Measurements from ENCODE around the gene FYN. TPM values are rescaled to one million over a fixed set of nuclear protein-coding genes. Genes with fewer than 3 reads are reported as not detected.
"Not testable (repeated sequence)": the region's sequence is repeated elsewhere in the genome, so short reads cannot be mapped to it uniquely, and the experiment has no call there.

The FYN gene
- total RNA-seq, 1 donor = 207 TPM

- H3K27me3 ChIP-seq (ENCODE audit: insufficient read depth, low read length) = no peaks in the 10 kb centered on the region
- peaks cover 28% of the 10 kb centered on the region for H3K4me1 ChIP-seq (ENCODE audit: insufficient read depth, low read length)
- no peaks in the 10 kb centered on the region for H3K9me3 ChIP-seq (ENCODE audit: low read depth, low read length)
- no peak overlapping the region for H3K4me3 ChIP-seq (ENCODE audit: low read length)
Measured at GRCh38 chr6:111791415-111791814, 81.8 kb downstream of the FYN start.

- Histone ChIP-seq H3K4me3 (ENCODE audit: low read length) (no peak overlapping the region), H3K27me3 (ENCODE audit: insufficient read depth, low read length) (no peaks in the 10 kb centered on the region), H3K9me3 (ENCODE audit: low read depth, low read length) (no peaks in the 10 kb centered on the region), H3K4me1 (ENCODE audit: insufficient read depth, low read length) (peaks cover 25% of the 10 kb centered on the region)
Measured at GRCh38 chr6:111789598-111789997, 83.7 kb downstream of the FYN start.

DNA sequence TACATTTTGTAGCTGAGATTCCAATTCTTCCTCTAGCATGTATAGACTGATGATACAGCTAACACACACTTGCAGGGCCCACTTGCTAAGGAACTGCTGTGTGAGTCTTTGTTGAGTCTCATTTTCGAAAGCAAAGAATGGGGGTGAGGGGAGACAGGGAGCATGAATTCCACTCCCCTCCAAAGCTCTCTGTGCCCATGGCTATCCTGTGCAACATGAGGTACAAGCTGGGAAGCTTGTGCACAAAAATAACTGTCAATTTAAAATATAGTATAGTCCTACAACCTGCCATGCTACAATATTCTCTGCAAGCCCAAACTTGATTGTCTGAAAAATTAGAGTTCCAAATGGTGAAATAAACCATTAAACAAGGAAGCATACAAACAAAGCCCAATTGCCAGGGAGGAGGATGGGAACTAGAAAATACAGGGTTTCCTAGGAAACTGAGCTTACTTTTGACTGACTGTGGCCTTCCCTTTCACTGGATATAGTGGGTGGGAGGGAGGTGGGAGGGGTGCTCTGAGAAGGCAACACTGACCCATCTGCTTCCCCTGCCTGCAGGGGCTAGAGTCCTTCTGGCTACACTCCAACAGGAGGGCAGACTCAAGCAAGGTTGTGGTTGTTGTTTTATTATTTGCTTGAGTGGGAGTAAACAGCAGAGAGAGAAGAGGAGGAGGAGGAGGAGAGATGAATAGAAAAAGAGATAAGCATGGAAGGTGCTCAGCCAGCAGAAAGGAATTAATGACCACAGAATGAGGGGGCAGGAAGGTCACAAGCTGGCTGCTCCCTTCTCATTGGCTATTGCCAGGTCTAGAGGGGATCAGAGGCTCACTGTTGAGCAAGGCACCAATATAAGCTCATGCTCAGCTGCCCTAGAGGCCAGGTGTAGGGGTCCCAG lies 84.6 kb downstream of the FYN start:
- Histone ChIP-seq H3K27me3 (ENCODE audit: insufficient read depth, low read length) (no peaks in the 10 kb centered on the region), H3K4me3 (ENCODE audit: low read length) (no peak overlapping the region), H3K9me3 (ENCODE audit: low read depth, low read length) (no peaks in the 10 kb centered on the region), H3K4me1 (ENCODE audit: insufficient read depth, low read length) (peaks cover 15% of the 10 kb centered on the region)

- not testable (repeated sequence) for H3K9me3 ChIP-seq (ENCODE audit: low read depth, low read length); H3K4me3 ChIP-seq (ENCODE audit: low read length); H3K27me3 ChIP-seq (ENCODE audit: insufficient read depth, low read length)
- peaks cover 19% of the 10 kb centered on the region for H3K4me1 ChIP-seq (ENCODE audit: insufficient read depth, low read length)
Measured at GRCh38 chr6:111786151-111786550, 87.1 kb downstream of the FYN start.

DNA sequence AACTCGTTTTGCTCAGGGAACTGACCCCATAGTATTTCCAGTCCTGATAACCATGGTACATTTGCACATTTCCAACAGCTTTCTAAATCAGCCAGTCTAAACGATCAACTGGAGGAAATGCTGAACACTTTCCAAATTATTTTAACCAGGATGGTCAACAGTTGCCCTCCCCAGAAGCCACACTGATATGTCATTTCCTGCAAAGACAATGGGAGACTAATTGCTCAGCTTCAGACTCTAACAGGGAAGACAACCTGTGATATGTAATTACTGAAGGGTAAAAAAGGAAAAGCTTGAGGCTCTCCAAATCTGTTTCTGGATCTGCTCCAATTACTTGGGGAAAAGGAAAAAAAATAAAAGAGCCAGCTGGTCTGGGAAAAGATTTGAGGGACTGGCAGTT lies 88.8 kb downstream of the FYN start:
- no peaks in the 10 kb centered on the region for H3K27me3 ChIP-seq (ENCODE audit: insufficient read depth, low read length)
- no peaks in the 10 kb centered on the region for H3K9me3 ChIP-seq (ENCODE audit: low read depth, low read length)
- no peak overlapping the region for H3K4me3 ChIP-seq (ENCODE audit: low read length)
- H3K4me1 ChIP-seq (ENCODE audit: insufficient read depth, low read length) = peaks cover 26% of the 10 kb centered on the region

GRCh38 chr6:111782887-111783466 lies 90.3 kb downstream of the FYN start:
- H3K9me3 ChIP-seq (ENCODE audit: low read depth, low read length) = no peaks in the 10 kb centered on the region

DNA sequence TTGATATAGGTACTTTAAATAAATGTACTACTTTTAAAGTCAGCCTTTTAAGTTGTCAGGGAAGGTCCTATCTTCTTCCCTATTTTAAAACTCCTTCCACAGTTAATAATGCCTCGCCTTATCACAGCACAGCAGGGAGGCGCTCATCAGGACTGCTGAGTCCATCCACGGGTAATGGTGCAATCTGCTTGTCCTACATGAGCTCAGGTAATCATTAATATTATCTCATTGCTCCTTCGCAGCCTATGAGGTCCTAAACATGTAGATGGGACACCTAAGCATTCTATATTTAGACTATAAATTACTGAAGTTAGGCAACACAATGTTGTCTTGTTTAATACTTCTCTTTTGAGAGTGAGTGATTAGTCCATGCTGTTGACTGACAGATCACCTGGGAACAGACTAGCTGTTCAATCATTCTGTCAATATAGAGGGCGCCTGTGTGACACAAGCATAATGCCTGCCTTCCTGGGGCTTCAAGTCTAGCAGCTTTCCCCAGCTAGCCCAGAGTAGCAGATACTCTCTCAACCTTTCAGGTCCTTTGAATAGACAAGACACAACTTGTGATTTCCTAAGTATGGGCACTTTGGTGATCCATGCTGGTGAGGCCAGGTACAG lies 91.0 kb downstream of the FYN start:
- peaks cover 40% of the 10 kb centered on the region for H3K4me1 ChIP-seq (ENCODE audit: insufficient read depth, low read length)
- H3K27me3 ChIP-seq (ENCODE audit: insufficient read depth, low read length) = no peaks in the 10 kb centered on the region
- H3K4me3 ChIP-seq (ENCODE audit: low read length) = no peak overlapping the region
- no peaks in the 10 kb centered on the region for H3K9me3 ChIP-seq (ENCODE audit: low read depth, low read length)

More at GRCh38 chr6:111782887-111783466, 90.3 kb downstream of the FYN start:
- Histone ChIP-seq H3K4me1 (ENCODE audit: insufficient read depth, low read length) (peaks cover 35% of the 10 kb centered on the region), H3K4me3 (ENCODE audit: low read length) (no peak overlapping the region), H3K27me3 (ENCODE audit: insufficient read depth, low read length) (no peaks in the 10 kb centered on the region)

DNA sequence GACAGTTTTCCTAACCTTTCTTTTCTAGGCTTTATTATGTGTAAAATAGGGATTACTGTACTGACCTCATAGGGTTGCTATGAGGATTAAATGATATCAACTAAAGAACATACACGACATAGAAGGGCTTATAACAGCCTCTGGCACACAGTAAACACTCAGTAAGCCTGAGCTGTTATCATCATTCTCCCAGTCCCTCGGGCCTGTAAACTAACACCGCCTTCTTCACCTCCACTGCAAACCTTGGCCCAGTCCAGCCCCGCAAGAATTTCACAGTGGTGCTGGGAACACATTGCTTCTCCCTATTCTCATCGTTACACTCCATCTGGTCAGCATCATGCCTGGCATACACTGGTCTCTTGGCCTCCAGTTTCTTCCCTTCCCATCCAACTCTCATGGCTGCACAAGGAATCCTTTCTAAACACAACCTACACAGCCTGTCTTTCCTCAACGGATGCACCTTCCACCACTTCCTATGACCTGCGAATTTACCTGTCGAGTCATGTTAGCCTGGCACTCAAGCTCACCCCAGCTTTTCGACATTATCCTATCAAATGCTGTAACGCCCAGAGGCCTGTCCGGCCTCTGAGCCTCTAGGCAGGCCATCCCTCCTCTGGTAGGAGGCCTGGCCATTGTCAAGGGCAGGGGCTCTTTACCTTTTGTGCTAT lies 92.1 kb downstream of the FYN start:
- Histone ChIP-seq H3K9me3 (ENCODE audit: low read depth, low read length) (no peaks in the 10 kb centered on the region), H3K4me3 (ENCODE audit: low read length) (no peak overlapping the region), H3K27me3 (ENCODE audit: insufficient read depth, low read length) (no peaks in the 10 kb centered on the region), H3K4me1 (ENCODE audit: insufficient read depth, low read length) (peaks cover 48% of the 10 kb centered on the region)

- Histone ChIP-seq H3K4me3 (ENCODE audit: low read length) (no peak overlapping the region), H3K27me3 (ENCODE audit: insufficient read depth, low read length) (no peaks in the 10 kb centered on the region), H3K9me3 (ENCODE audit: low read depth, low read length) (no peaks in the 10 kb centered on the region), H3K4me1 (ENCODE audit: insufficient read depth, low read length) (peaks cover 56% of the 10 kb centered on the region)
Measured at GRCh38 chr6:111780393-111780792, 92.9 kb downstream of the FYN start.

DNA sequence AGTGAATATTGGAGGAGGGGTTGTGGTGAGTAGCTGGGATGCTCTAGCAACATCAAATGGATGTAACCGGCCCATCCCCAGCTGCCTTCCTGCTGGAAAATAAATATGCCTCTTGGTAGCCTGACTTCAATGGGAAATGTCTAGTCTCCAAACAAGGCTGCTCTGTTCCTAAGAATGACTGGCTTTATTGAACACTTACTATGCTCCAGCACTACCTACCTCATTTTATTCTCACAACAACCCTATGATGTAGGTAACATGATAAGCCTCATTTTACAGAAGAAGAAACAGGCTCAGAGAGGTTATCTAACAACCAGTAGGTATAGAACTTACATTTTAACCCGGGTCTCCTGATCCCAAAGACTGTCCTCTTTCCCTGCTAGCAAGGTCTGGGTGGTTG lies 93.6 kb downstream of the FYN start:
- Histone ChIP-seq H3K9me3 (ENCODE audit: low read depth, low read length) (no peaks in the 10 kb centered on the region), H3K4me3 (ENCODE audit: low read length) (no peak overlapping the region), H3K4me1 (ENCODE audit: insufficient read depth, low read length) (peaks cover 56% of the 10 kb centered on the region), H3K27me3 (ENCODE audit: insufficient read depth, low read length) (no peaks in the 10 kb centered on the region)

- Histone ChIP-seq H3K27me3 (ENCODE audit: insufficient read depth, low read length) (no peaks in the 10 kb centered on the region), H3K4me1 (ENCODE audit: insufficient read depth, low read length) (peaks cover 62% of the 10 kb centered on the region), H3K4me3 (ENCODE audit: low read length) (no peak overlapping the region), H3K9me3 (ENCODE audit: low read depth, low read length) (no peaks in the 10 kb centered on the region)
Measured at GRCh38 chr6:111779031-111779430, 94.2 kb downstream of the FYN start.

DNA sequence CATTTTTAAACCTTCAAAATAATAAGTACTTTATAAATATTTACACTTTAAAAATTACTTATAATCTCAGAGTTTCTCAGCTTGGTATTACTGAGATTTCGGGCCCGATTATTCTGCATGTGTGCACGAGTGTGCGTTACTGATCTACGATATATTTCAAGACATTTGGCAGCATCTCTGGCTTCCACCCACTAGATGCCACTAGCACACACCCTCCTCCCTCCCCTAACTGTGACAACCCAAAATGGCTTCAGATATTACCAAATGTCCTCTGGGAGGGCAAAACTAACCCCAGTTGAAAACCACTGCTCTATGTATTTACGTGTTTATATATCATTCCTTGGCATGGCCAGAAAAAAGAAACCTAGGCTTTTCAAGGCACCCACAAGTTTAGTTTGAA lies 95.9 kb downstream of the FYN start:
- Histone ChIP-seq H3K9me3 (ENCODE audit: low read depth, low read length) (no peaks in the 10 kb centered on the region), H3K27me3 (ENCODE audit: insufficient read depth, low read length) (no peaks in the 10 kb centered on the region), H3K4me3 (ENCODE audit: low read length) (no peak overlapping the region), H3K4me1 (ENCODE audit: insufficient read depth, low read length) (peaks cover 60% of the 10 kb centered on the region)

- Histone ChIP-seq H3K27me3 (ENCODE audit: insufficient read depth, low read length) (no peaks in the 10 kb centered on the region), H3K9me3 (ENCODE audit: low read depth, low read length) (no peaks in the 10 kb centered on the region), H3K4me3 (ENCODE audit: low read length) (no peak overlapping the region), H3K4me1 (ENCODE audit: insufficient read depth, low read length) (peaks cover 59% of the 10 kb centered on the region)
Measured at GRCh38 chr6:111776236-111777221, 96.7 kb downstream of the FYN start.

Data from mononuclear cell (primary cell).